ENCODE results near the gene SRGAP3. TPM values are rescaled to one million over a fixed set of nuclear protein-coding genes. Genes with fewer than 3 reads are reported as not detected.

The SRGAP3 gene
- total and polyA plus RNA-seq, 8 donors, result 0.31 to 31.7 (median 5.8) TPM

DNA sequence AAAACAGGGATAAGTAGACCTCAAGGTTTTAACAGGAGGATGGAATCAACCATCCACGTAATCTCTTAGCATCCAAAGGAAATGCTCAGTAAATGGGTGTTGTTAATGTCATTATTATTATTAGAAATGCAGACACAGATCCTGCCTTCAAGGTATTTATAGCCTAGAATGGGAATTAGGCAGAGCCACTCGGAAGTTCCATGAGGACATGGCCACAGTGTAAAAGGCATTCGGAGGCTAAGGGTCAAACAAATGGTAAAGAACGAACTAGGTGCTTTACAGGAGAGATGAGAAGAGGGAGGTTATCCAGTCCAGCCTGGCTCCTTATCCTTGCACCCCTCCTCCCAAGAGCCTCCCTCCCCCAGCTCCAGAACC, 65.0 kb downstream of the SRGAP3 start:
- H3K27ac ChIP-seq, result no peak overlapping the region
- intact Hi-C loops (cut with DNase I; ENCODE audit: low total_unique reads), result no loop called here

GRCh38 chr3:9183811-9184460, 65.5 kb downstream of the SRGAP3 start:
- Histone ChIP-seq H3K27ac (no peak overlapping the region), H3K4me1 (peaks cover 0 to 19% (median 1%) of the 10 kb centered on the region in 4 donors), H3K36me3 (no peaks in the 10 kb centered on the region), H3K9me3 (no peaks in the 10 kb centered on the region), H3K27me3 (no peaks in the 10 kb centered on the region), H3K4me3 (no peak overlapping the region)
- 28 to 42% (median 38%) methylated on average over 10 of the region's 10 CpGs for WGBS, 5 donors
- intact Hi-C loops (cut with DNase I; ENCODE audit: low total_unique reads), result no loop called here
- peak in 1 of 2 donors; percentile 71 for DNase-seq
- TF ChIP-seq POLR2A (IDR thresholded peaks at IDR 0.05) (no peak), CTCF (IDR thresholded peaks at IDR 0.05) (no peak), POLR2AphosphoS5 (IDR thresholded peaks at IDR 0.05) (no peak), EP300 (IDR thresholded peaks at IDR 0.05) (no peak)

More for the DNA sequence above, 65.0 kb downstream of the SRGAP3 start:
- WGBS, 5 donors, result 92 to 98% (median 95%) methylated on average over 4 of the region's 4 CpGs
- DNase-seq, result no peak
- Histone ChIP-seq H3K4me1 (peaks cover 0 to 19% (median 1%) of the 10 kb centered on the region in 4 donors), H3K9me3 (no peaks in the 10 kb centered on the region), H3K27me3 (no peaks in the 10 kb centered on the region), H3K36me3 (no peaks in the 10 kb centered on the region), H3K4me3 (no peak overlapping the region)
- TF ChIP-seq CTCF (IDR thresholded peaks at IDR 0.05), result no peak
- TF ChIP-seq POLR2AphosphoS5 (IDR thresholded peaks at IDR 0.05), result no peak
- no peak for TF ChIP-seq EP300 (IDR thresholded peaks at IDR 0.05)
- no peak for TF ChIP-seq POLR2A (IDR thresholded peaks at IDR 0.05)

DNA sequence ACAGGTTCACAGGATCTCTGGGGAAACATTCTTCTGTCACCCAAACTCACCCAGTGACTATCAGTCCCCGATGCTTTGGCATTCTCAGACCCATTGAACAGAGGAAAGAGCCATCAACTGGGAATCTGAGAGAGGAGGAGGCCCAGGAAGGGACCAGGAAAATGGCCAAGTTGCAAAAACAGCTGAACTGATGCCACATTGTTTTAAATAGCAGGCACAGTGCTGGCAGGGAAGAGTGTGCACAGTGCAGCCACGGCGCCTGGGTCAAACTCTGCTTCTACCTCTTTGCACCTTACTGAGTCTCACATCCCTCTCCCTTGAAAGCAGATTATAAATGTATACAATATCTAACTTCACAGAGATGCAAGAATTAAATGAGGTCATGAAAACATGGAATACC, 66.4 kb downstream of the SRGAP3 start:
- TF ChIP-seq POLR2A (IDR thresholded peaks at IDR 0.05), result no peak
- no peak for TF ChIP-seq CTCF (IDR thresholded peaks at IDR 0.05)
- no peak for TF ChIP-seq EP300 (IDR thresholded peaks at IDR 0.05)
- TF ChIP-seq POLR2AphosphoS5 (IDR thresholded peaks at IDR 0.05), result no peak
- no peak overlapping the region for H3K27ac ChIP-seq
- peaks cover 0 to 19% (median 1%) of the 10 kb centered on the region in 4 donors for H3K4me1 ChIP-seq
- intact Hi-C loops (cut with DNase I; ENCODE audit: low total_unique reads), result no loop called here
- no peak overlapping the region for H3K4me3 ChIP-seq
- DNase-seq, result no peak
- WGBS, 5 donors, result 34 to 65% (median 48%) methylated on average over 3 of the region's 3 CpGs
- no peaks in the 10 kb centered on the region for H3K27me3 ChIP-seq
- no peaks in the 10 kb centered on the region for H3K9me3 ChIP-seq
- H3K36me3 ChIP-seq, result no peaks in the 10 kb centered on the region

DNA sequence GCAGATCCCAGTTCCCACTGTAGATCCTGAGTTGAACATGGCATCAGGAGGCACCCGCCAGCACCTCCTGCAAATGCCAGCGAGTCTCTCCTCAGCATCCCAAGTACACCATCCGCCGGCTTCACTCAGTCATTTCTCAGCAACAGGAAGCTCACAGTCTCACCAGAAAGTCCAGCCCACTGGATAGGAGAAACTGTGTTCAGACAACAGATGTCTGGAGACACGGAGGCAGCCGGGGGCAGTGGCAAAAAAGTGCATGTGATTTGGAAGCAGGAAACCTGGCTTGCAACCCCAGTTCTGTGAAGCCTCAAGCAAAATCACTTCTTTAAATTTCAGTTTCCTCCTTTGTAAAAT, 68.7 kb downstream of the SRGAP3 start:
- no peaks in the 10 kb centered on the region for H3K9me3 ChIP-seq
- H3K4me1 ChIP-seq, result peaks cover 0 to 19% (median 4%) of the 10 kb centered on the region in 4 donors
- H3K27me3 ChIP-seq, result no peaks in the 10 kb centered on the region
- no peaks in the 10 kb centered on the region for H3K36me3 ChIP-seq
- WGBS, 5 donors, result 62 to 83% (median 77%) methylated on average over 6 of the region's 6 CpGs
- TF ChIP-seq EP300 (IDR thresholded peaks at IDR 0.05) (no peak), POLR2AphosphoS5 (IDR thresholded peaks at IDR 0.05) (no peak), CTCF (IDR thresholded peaks at IDR 0.05) (no peak), POLR2A (IDR thresholded peaks at IDR 0.05) (no peak)
- intact Hi-C loops (cut with DNase I; ENCODE audit: low total_unique reads), result no loop called here
- H3K4me3 ChIP-seq, result peak overlapping the region in 1 of 4 donors; percentile 3
- DNase-seq, result peak in 1 of 2 donors; percentile 28
- peak overlapping the region in 1 of 5 donors; percentile 5 for H3K27ac ChIP-seq
